HG03442 (cell line): ENCODE data around the gene RGS3.

Source experiments
- ATAC-seq: cut with Tn5 transposase; IDR thresholded peaks from one replicate; pipeline ENCODE4 v1.9.1; 2021; ENCODE audit warnings: mild to moderate bottlenecking, moderate library complexity; ENCODE audit not compliant: unreplicated experiment

The RGS3 gene

GRCh38 chr9:113528088-113528487 is 64.6 kb downstream of the RGS3 start:
- no peak for ATAC-seq

DNA sequence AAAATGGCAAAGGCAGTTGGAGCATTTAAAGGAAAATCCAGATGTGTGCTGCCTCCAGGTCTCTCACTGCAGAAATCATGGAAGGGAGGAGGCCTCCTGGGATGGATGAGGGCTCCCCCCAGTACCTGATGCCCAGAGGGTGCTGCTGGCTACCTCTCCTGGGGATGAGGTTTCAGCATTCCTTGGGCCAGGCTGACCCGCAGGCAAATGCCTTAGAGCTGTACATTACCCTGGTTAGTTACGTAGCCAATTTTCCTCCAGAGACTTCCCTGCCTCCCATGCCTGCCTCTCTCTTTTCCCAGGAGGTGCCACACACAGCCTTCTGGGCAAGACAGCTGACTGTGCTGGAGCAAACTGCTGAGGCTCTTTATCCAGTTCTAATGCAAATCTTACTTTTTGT is 65.3 kb downstream of the RGS3 start:
- ATAC-seq: no peak

GRCh38 chr9:113529336-113530009 is 65.9 kb downstream of the RGS3 start:
- ATAC-seq: no peak

DNA sequence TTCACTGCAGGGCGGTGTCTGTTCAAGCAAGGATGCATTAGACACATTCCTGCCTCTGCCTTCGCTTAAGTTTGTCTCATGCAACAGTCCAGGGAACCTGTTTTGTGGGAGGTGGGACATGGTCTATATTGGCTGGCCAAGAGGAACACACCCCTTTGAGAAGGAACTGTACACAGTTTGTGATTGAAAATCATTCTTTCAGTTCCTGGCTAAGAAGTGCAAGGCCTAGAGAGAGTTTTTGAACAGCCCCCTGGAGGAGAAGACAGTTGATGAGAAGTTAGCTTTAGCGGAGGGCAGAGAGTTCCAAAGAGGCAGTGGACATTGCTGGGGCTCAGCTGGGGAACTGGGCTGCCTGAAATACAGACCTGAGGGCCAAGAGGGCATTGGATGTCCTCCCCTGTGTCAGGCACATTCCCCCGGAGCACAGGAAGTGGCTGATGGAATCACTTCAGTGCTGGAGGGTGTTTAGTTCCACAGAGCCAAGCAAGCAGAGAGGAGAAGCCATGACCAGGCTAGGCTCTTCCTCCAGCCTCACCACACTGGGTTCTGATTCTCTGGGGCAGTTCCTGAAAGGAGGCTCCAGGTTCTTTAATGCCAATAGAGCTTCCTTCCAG is 66.6 kb downstream of the RGS3 start:
- no peak for ATAC-seq

DNA sequence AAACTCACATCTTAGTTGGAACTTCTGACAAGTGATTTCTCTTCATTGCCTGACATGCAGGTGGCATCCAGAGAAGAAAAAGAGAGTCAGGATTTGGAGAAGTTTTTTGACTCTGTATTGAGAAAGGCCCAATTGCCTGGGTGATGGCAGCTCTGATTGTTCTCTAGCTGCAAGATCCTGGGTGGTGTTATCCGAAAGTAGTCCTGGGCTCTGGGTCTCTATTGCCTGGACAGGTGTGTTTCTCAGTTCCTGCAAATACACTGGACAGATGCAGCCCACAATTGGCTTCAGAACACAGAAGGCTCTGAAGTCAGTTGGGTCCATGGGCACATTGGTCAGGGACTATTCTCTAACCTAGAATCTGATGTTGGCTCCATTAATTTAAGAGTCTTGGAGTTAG is 67.4 kb downstream of the RGS3 start:
- ATAC-seq: no peak

GRCh38 chr9:113531919-113532808 is 68.6 kb downstream of the RGS3 start:
- no peak for ATAC-seq

DNA sequence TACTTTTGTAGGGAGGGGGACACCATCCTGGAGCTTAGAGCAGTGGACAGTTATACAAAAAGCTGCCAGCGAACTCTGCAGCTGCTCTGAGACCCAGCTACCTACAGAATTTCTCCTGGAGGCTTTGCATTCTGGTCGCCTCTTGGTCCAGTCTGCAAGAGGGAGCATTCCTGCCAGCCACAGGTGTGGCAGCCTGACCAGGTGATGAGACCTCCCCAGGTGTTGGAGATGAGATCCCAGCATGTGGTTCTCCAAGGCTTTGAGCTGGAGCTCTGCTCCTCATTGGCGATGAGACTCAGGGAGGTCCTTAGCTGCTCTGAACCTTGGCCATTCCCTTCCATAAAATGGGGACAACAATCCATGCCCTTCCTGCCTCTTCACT is 69.3 kb downstream of the RGS3 start:
- ATAC-seq: no peak

DNA sequence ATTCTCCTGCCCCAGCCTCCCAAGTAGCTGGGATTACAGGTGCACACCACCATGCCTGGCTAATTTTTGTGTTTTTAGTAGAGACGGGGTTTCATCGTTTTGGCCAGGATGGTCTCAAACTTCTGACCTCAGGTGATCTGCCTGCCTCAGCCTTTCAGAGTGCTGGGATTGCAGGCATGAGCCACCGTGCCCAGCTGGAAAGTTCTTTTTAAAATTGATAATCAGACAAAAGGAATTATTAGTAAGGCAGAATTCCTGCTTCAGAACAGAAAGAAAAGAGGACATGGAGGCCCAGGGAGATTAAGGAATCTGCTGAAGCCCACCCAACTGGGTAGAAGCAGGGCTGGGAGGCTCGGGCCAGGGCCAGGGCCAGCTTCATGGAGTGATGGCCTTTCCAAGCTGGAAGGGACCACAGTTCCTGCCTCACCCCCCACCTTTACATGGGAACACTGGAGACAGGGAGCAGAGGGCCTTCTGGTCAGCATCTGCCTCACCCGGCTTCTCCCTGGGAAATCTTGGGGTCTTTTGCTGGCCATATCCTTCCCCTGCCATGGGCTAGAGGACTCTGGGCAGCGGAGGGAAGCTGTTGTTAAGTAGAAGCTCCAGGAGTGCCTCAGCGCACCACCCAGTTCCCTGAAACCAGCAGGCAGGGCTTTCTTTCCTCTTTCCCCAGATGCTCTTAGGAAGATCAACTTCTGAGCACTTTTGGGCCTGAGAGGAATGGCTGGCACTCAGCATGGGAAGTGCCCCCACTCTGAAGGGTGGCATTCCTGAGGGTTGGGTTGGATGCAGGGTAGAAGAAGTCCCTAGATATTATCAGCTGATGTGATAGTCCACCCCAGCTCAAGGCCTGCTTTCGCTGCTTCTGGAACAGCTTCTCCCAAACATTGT is 70.1 kb downstream of the RGS3 start:
- no peak for ATAC-seq

GRCh38 chr9:113535756-113536155 is 72.2 kb downstream of the RGS3 start:
- no peak for ATAC-seq

DNA sequence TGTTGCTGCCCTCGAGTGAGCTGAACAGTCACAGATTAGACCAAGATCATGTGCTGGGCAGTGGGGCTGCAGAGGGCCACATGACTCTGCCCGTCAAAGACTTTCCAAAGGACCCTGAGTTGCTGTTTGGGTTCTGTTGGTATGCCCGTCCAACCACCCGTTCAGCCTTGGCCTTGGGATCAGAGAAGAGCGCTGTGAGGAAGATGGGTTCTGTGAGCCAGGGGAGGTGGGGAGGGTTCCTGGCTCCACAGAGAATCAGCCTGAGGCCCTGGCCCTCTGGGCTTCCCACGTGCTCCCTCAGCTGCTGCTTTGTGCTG is 72.6 kb downstream of the RGS3 start:
- no peak for ATAC-seq

GRCh38 chr9:113536483-113537228 is 73.1 kb downstream of the RGS3 start:
- ATAC-seq: no peak

DNA sequence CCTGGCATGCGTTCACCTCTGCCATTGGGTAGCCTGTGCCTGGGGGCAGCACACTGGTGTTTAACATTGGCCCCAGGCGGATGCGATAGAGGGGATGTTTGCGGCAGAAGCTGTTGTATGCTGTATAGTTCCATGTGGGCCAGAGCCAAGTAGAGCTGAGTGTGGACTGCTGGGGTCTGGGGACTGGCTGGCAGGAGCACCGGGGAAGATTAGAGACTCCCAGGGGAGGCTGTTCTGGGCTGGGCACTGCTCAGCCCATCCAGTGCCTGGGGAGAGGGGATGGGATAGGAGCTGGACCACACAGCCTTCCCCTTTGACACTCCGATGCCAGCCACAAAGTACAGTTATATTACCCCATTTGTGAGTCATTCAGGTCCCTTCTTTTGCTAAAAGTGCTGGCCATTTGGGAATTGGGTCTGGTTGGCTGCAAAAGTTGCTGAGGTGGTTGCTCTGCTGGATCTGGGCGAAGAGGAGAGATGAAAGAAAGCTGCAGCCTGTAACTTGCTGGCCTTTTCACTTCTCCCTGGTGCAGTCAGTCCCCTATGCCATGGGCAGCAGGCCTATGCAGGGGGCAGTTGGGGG is 73.8 kb downstream of the RGS3 start:
- ATAC-seq: no peak

- ATAC-seq: no peak
These were observed 74.6 kb downstream of the RGS3 start for GRCh38 chr9:113538131-113538530.

DNA sequence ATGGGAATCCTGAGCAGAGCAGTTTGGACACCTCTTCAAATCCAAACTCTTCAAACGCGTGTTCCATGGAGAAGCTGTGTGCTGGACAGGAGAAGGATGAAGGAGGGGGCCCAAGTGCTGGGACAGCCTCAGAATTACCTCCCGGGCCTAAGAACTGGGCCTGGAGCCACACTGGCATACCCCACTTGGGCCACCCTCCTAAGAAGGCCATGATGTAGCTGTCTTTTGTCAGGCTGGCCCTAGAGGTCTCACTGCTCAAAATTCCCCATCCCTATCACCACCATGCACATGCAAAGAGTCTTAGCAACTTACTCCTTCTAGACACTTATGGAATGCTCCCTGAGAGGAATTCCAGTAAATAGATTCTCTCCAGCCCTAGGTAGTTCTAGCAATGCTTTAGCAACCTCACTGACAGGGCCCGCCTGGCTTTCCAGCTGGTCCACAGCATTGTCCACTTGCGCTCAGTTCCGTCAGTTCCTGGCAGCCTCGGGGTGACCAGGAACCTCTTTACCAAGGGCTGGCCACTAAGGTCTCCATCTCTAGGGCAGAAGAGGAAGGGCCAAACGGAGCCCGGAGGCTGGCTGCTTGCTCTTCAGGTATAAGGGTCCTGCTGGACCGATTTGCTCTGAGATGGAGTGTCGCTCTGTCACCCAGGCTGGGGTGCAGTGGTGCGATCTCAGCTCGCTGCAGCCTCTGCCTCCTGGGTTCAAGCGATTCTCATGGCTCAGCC is 75.3 kb downstream of the RGS3 start:
- no peak for ATAC-seq

DNA sequence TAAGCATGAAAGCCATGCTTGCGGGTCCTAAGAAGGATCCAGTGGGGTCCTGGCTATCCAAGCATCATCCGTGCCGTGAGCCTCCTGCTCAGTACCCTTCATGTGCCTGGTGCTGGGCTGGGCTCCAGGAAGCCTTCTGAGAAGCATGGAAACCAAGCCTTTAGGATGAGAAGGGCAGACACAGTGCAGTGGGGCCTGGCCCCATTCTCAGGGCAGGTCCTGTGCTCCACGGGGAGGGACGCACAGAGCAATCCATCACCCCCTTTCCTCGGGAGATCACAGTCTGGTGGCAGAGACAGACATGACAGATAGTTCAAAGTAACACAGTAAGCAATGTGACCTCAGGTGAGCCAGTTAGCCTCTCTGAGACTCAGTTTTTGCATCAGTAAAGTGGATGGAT is 76.9 kb downstream of the RGS3 start:
- no peak for ATAC-seq

DNA sequence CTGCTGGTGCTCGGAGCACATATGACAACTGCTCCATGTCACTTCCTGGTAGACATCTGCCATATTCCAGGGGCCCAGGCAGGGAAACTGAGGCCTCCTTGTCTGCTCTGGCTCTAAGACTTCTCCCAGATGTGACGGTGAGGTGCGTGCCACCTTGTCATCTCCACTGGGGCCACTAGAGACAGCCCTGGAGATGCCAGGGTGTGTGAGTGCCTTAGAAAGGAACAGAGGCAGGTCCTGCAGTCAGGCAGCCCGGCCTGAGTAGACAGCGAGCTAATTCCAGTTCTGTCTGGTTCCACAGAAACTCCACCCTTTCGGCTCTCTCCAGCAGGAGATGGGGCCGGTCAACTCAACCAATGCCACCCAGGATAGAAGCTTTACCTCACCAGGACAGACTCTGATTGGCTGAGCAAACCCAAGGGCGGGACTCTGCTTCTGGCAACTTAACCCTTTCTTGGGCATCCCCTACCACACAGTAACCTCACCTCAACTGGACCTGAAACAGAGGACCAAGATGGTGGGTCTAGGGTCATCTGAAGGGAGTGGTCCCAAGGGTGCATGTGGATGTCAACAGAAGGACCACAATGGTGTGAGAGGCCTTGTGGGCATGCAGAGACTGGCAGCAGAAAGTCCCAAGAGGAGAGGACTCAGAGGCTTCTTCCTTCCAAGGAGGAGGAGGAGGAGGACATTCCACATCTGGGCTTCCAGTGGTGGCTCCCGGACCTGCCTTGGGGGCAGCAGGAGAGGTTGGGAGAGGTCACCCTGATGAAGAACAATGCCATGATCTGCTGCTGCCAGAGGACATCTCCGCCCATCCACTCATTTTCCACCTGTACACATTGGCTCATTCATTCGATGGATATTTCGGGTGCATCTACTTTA is 77.7 kb downstream of the RGS3 start:
- no peak for ATAC-seq

- ATAC-seq: no peak
These were observed 78.5 kb downstream of the RGS3 start for GRCh38 chr9:113542006-113542405.

DNA sequence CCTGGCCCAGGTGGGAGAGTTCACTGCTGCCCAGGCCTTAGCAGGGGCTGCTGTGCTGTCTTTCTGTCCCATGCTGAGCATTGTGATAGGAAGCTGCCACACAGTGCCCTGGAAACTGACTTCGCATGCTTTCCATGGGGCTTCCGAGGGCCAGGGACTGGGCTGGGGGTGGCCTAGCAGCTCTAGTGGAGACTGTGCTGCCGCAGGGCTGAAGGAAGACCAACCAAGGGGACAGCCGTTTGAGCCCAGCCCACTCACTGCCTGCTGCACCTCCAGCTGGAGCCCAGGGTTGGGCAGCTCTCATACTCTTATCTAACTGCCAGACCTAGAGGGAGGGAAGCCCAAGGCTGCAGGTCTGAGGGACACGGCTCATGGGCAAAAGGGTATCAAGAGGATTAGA is 79.2 kb downstream of the RGS3 start:
- ATAC-seq: no peak
